K562 (cell line): ENCODE measurements around the gene ANXA4. TPM values are rescaled to one million over a fixed set of nuclear protein-coding genes. Genes with fewer than 3 reads are reported as not detected.

ENCODE experiments used
- CTBP1 ChIP-seq: fragments of 450-650 bp; IDR thresholded peaks from 2 replicates; pipeline ENCODE4 v1.6.1; 2016; ENCODE audit warnings: borderline replicate concordance
- CTCF ChIP-seq, 3 experiments: IDR thresholded peaks in 2 of 3; conservative IDR thresholded peaks in 1 of 3; 2 replicates each; pipeline ENCODE4 v1.5.1; 2011 to 2012; ENCODE audit warnings: low read length in 3 of 3, mild to moderate bottlenecking in 3 of 3, control low read depth in 2 of 3, improper control_type of control experiment in 1 of 3, inconsistent platforms in 1 of 3, low read depth in 1 of 3, mixed read lengths in 1 of 3, moderate library complexity in 1 of 3; ENCODE audit not compliant: insufficient read depth in 2 of 3
- RAD21 ChIP-seq, 2 experiments: fragments of 250-450 bp in 1 of 2; fragments of 450-650 bp in 1 of 2; sonication (Bioruptor Pico) in 1 of 2; formaldehyde crosslinking in 1 of 2; IDR thresholded peaks in 1 of 2; conservative IDR thresholded peaks in 1 of 2; 2 replicates each; pipeline versions ENCODE4 v1.4.0 to v1.8.0; 2020 to 2022; ENCODE audit warnings: mild to moderate bottlenecking in 2 of 2, moderate library complexity in 1 of 2
- REST ChIP-seq, 2 experiments: fragments of 450-650 bp; formaldehyde crosslinking in 1 of 2; IDR thresholded peaks; 2 replicates each; pipeline versions ENCODE4 v1.4.0 to v1.6.1; 2014 to 2020; ENCODE audit warnings: mild to moderate bottlenecking in 2 of 2, borderline replicate concordance in 1 of 2, low read depth in 1 of 2
- polyA plus RNA-seq, 8 experiments: library from polyadenylated mRNA; depleted of rRNA in 4 of 8; stranded (reverse) in 5 of 8; unstranded in 3 of 8; fragments of >200 nt; fragmentation: Nextera tagmentation in 2 of 8; fragmentation: Illumina TruSeq in 1 of 8; extraction: Ambion mirVana in 2 of 8; extraction: Trizol in 1 of 8; gene quantifications; 2 replicates each; pipeline versions ENCODE4 v1.2.1 to v1.2.3, GENCODE V29; 2011 to 2014; ENCODE audit warnings: inconsistent platforms in 1 of 8, missing spikeins in 1 of 8
- total RNA-seq, 7 experiments: library from RNA; depleted of rRNA in 6 of 7; stranded (reverse); fragments of >200 nt in 6 of 7; fragmentation: Illumina TruSeq in 2 of 7; extraction: Trizol in 2 of 7; gene quantifications; 2 replicates each; pipeline versions ENCODE4 v1.2.1 to v1.2.3, GENCODE V29; 2011 to 2021; ENCODE audit warnings: low replicate concordance in 1 of 7

Gene ANXA4
- total and polyA plus RNA-seq, 9 of the 15 experiments (the other 6 are each of a cell fraction or from before 2014, with no cell fraction given): 3.4 to 13.6 (median 11.6) TPM

GRCh38 chr2:69796174-69796573, 54.2 kb downstream of the ANXA4 start (continued):
- TF ChIP-seq REST (IDR thresholded peaks at IDR 0.05; ENCODE audit: borderline replicate concordance) (peak; percentile 30; the same call in 1 of the 2 replicates), REST (CRISPR knock-in tag; IDR thresholded peaks at IDR 0.05; ENCODE audit: low read depth) (no peak), CTBP1 (peak; percentile 55; the same call in 1 of the 2 replicates), CTCF (IDR thresholded peaks at IDR 0.05 in 2 of 3, conservative IDR thresholded peaks at IDR 0.05 in 1 of 3; ENCODE audit: insufficient read depth in 2 of 3, low read depth in 1 of 3, low read length in 3 of 3) (peak; percentile 18 to 57 (median 39); a peak in 2 of 6 replicates), RAD21 (CRISPR knock-in tag; conservative IDR thresholded peaks at IDR 0.05 in 1 of 2, IDR thresholded peaks at IDR 0.05 in 1 of 2) (peak; percentile 21 to 65)
